ENCODE results near the gene ZC3H12A.
"Not testable (repeated sequence)": the region's sequence is repeated elsewhere in the genome, so short reads cannot be mapped to it uniquely, and the experiment has no call there.

Gene ZC3H12A

DNA sequence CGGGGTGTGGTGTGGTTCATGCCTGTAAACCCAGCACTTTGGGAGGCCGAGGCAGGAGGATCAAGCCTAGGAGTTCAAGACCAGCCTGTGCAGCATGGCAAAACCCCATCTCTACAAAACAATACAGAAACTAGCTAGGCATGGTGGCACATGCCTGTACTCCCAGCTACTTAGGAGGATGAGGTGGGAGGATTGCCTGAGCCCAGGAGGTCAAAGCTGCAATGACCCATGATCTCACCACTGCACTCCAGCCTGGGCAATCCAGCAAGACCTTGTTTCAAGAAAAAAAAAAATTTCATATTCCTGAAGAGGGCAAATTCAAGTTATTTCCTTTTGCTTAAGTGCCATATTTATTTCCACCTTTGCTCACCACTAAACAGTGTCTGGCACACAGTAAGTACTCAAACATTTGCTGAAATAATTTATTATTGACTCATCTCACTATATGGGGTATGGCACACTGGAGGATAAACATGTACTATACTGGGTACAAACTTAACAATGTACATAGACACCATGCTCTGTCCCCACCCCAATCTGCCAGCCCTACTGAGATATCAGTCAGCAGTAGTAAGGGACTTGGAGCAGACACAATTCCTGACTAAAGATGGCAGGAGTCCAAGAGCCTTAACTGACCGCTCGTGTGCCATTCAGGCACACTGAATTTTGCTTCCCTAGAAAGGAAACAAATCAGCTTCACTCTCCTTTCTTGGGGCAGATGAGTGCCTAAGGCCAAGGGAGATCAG lies 24.7 kb downstream of the ZC3H12A start:
- peak; percentile 76 to 78 for DNase-seq (ENCODE audit: low read depth in 2 of 2)
- H3K4me3 ChIP-seq (replicated peaks in 1 of 2; ENCODE audit: low read depth in 2 of 2, low read length in 2 of 2): no peak overlapping the region
- TF ChIP-seq CTCF (IDR thresholded peaks at IDR 0.05; ENCODE audit: low read depth, low read length): no peak

- no peak overlapping the region for H3K4me3 ChIP-seq (replicated peaks in 1 of 2; ENCODE audit: low read depth in 2 of 2, low read length in 2 of 2)
- TF ChIP-seq CTCF (IDR thresholded peaks at IDR 0.05; ENCODE audit: low read depth, low read length): no peak
- DNase-seq (ENCODE audit: low read depth in 2 of 2): no peak
Measured at GRCh38 chr1:37501661-37502060, 27.3 kb downstream of the ZC3H12A start.

- no peak for TF ChIP-seq CTCF (IDR thresholded peaks at IDR 0.05; ENCODE audit: low read depth, low read length)
- no peak for DNase-seq (ENCODE audit: low read depth in 2 of 2)
- no peak overlapping the region for H3K4me3 ChIP-seq (replicated peaks in 1 of 2; ENCODE audit: low read depth in 2 of 2, low read length in 2 of 2)
Measured at GRCh38 chr1:37502104-37502503, 27.7 kb downstream of the ZC3H12A start.

DNA sequence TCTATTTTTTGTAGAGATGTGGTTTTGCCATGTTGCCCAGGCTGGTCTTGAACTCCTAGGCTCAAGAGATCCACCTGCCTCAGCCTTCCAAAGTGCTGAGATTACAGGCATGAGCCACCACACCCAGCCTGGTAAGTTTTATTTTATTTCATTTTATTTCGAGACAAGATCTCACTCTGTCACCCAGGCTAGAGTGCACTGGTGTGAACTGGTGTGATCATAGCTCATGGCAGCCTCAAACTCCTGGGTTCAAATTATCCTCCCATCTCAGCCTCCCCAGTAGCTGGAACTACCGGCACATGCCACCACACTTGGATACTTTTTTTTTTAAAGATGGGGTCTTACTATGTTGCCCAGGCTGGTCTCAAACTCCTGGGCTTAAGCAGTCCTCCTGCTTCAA lies 28.4 kb downstream of the ZC3H12A start:
- H3K4me3 ChIP-seq (replicated peaks in 1 of 2; ENCODE audit: low read depth in 2 of 2, low read length in 2 of 2); DNase-seq (ENCODE audit: low read depth in 2 of 2): not testable (repeated sequence)

GRCh38 chr1:37506740-37507139 lies 32.4 kb downstream of the ZC3H12A start:
- DNase-seq (ENCODE audit: low read depth in 2 of 2): no peak

GRCh38 chr1:37509181-37509580 lies 34.8 kb downstream of the ZC3H12A start:
- no peak overlapping the region for H3K4me3 ChIP-seq (replicated peaks in 1 of 2; ENCODE audit: low read depth in 2 of 2, low read length in 2 of 2)
- peak; percentile 32 for TF ChIP-seq CTCF (IDR thresholded peaks at IDR 0.05; ENCODE audit: low read depth, low read length)
- DNase-seq (ENCODE audit: low read depth in 2 of 2): peak in 1 of 2 donors; percentile 29

More at GRCh38 chr1:37506740-37507139, 32.4 kb downstream of the ZC3H12A start:
- H3K4me3 ChIP-seq (replicated peaks in 1 of 2; ENCODE audit: low read depth in 2 of 2, low read length in 2 of 2): no peak overlapping the region
- TF ChIP-seq CTCF (IDR thresholded peaks at IDR 0.05; ENCODE audit: low read depth, low read length): no peak

GRCh38 chr1:37513795-37514349 lies 39.5 kb downstream of the ZC3H12A start:
- no peak for TF ChIP-seq CTCF (IDR thresholded peaks at IDR 0.05; ENCODE audit: low read depth, low read length)
- peak overlapping the region; percentile 67 to 82 for H3K4me3 ChIP-seq (replicated peaks in 1 of 2; ENCODE audit: low read depth in 2 of 2, low read length in 2 of 2)
- peak in 1 of 2 donors; percentile 24 for DNase-seq (ENCODE audit: low read depth in 2 of 2)

Measured in cardiac fibroblast (primary cell).